H1 (cell line): ENCODE data around the gene EPHA1. TPM values are rescaled to one million over a fixed set of nuclear protein-coding genes. Genes with fewer than 3 reads are reported as not detected.

Experiments
- CTCF ChIA-PET: fragments of 300-600 bp; sonication (Branson Sonifier 250); formaldehyde crosslinking; loops from one replicate; lab custom pipeline; 2021; ENCODE audit not compliant: partially characterized antibody; lab: Charles Lee
- POLR2A ChIA-PET: fragments of 300-600 bp; sonication (Branson Sonifier 250); formaldehyde crosslinking; loops from one replicate; lab custom pipeline; 2021; ENCODE audit warnings: inconsistent platforms; ENCODE audit not compliant: partially characterized antibody; lab: Charles Lee
- DNase-seq, 2 experiments: peaks; one replicate each; pipeline versions ENCODE4 v3.0.0 to v3.0.0-alpha.2; 2010 to 2022; ENCODE audit warnings: low spot score in 2 of 2, low read depth in 1 of 2, mixed read lengths in 1 of 2
- FAIRE-seq: peaks from 2 replicates; lab custom pipeline; 2011; peaks lifted over from hg19 to GRCh38; lab: Jason Lieb, UNC
- H2AFZ ChIP-seq: 2 replicates; pipeline ENCODE4 v1.8.1; 2012; ENCODE audit warnings: low read length, inconsistent platforms
- H2AK5ac ChIP-seq: 2 replicates; pipeline ENCODE4 v1.6.1; 2013; ENCODE audit warnings: low read depth, low read length
- H2BK120ac ChIP-seq: replicated peaks from 2 replicates; pipeline ENCODE3; 2013; ENCODE audit warnings: low read depth, low read length, inconsistent platforms
- H2BK12ac ChIP-seq: 2 replicates; pipeline ENCODE4 v1.6.1; 2013; ENCODE audit warnings: low read depth, low read length
- H2BK15ac ChIP-seq: 2 replicates; pipeline ENCODE4 v1.6.1; 2013; ENCODE audit warnings: low read length
- H2BK20ac ChIP-seq: 2 replicates; pipeline ENCODE4 v1.6.1; 2013; ENCODE audit warnings: low read length
- H2BK5ac ChIP-seq: 2 replicates; pipeline ENCODE4 v1.6.1; 2013; ENCODE audit warnings: low read depth, low read length
- H3K14ac ChIP-seq: 2 replicates; pipeline ENCODE4 v1.6.1; 2013; ENCODE audit warnings: inconsistent platforms; ENCODE audit not compliant: insufficient read length
- H3K18ac ChIP-seq: 2 replicates; pipeline ENCODE4 v1.6.1; 2013; ENCODE audit warnings: low read length; ENCODE audit errors: extremely low read depth
- H3K23ac ChIP-seq: 2 replicates; pipeline ENCODE4 v1.6.1; 2013; ENCODE audit warnings: inconsistent platforms; ENCODE audit not compliant: insufficient read length
- H3K23me2 ChIP-seq: 2 replicates; pipeline ENCODE4 v1.6.1; 2013; ENCODE audit warnings: low read depth, low read length
- H3K27ac ChIP-seq: 2 replicates; pipeline ENCODE4 v1.6.1; 2011; ENCODE audit warnings: low read depth, low read length, inconsistent platforms
- H3K27me3 ChIP-seq, 4 experiments: replicated peaks in 1 of 4; 1 replicate in 1 of 4; 2 replicates in 3 of 4; pipeline versions ENCODE4 v1.6.1 to v1.8.1; 2011 to 2013; ENCODE audit warnings: low read length in 3 of 4, mild to moderate bottlenecking in 3 of 4, inconsistent platforms in 2 of 4, mixed read lengths in 2 of 4, moderate library complexity in 1 of 4; ENCODE audit not compliant: control insufficient read depth in 3 of 4, insufficient read depth in 3 of 4; ENCODE audit errors: extremely low read depth in 1 of 4
- H3K36me3 ChIP-seq, 4 experiments: 2 replicates each; pipeline versions ENCODE4 v1.6.1 to v1.8.1; 2011 to 2013; ENCODE audit warnings: mild to moderate bottlenecking in 4 of 4, low read length in 3 of 4, moderate library complexity in 2 of 4, control low read depth in 1 of 4, inconsistent platforms in 1 of 4; ENCODE audit not compliant: insufficient read depth in 4 of 4, control insufficient read depth in 2 of 4
- H3K4ac ChIP-seq: replicated peaks from 2 replicates; pipeline ENCODE3; 2013; ENCODE audit warnings: low read length, low read depth, mixed read lengths, inconsistent platforms; ENCODE audit not compliant: insufficient read length
- H3K4me1 ChIP-seq, 4 experiments: replicated peaks in 1 of 4; 1 replicate in 1 of 4; 2 replicates in 3 of 4; pipeline versions ENCODE4 v1.6.1 to v1.8.1; 2011 to 2013; ENCODE audit warnings: low read length in 3 of 4, inconsistent platforms in 2 of 4, mixed read lengths in 1 of 4; ENCODE audit not compliant: insufficient read depth in 4 of 4, control insufficient read depth in 3 of 4
- H3K4me2 ChIP-seq, 2 experiments: 2 replicates each; pipeline versions ENCODE4 v1.6.1 to v1.8.1; 2011 to 2013; ENCODE audit warnings: low read depth in 2 of 2, low read length in 2 of 2, control low read depth in 1 of 2, inconsistent platforms in 1 of 2, mild to moderate bottlenecking in 1 of 2; ENCODE audit not compliant: insufficient read depth in 1 of 2
- H3K4me3 ChIP-seq, 4 experiments: fragments of 200-600, 300-600 bp in 1 of 4; sonication (generic), shearing (Covaris generic), sonication (Bioruptor Twin) in 1 of 4; 2 replicates each; pipeline versions ENCODE4 v1.5.1 to v1.8.1; 2011 to 2016; ENCODE audit warnings: low read length in 4 of 4, low read depth in 3 of 4, control low read depth in 2 of 4, inconsistent platforms in 2 of 4, mild to moderate bottlenecking in 2 of 4, mixed read lengths in 1 of 4, moderate library complexity in 1 of 4; ENCODE audit not compliant: insufficient read depth in 2 of 4; ENCODE audit errors: extremely low read depth in 1 of 4
- H3K56ac ChIP-seq: replicated peaks from 2 replicates; pipeline ENCODE3; 2013; ENCODE audit warnings: low read depth, mild to moderate bottlenecking, mixed read lengths, low read length, inconsistent platforms; ENCODE audit not compliant: insufficient read length
- H3K79me1 ChIP-seq: 2 replicates; pipeline ENCODE4 v1.6.1; 2013; ENCODE audit warnings: low read depth, low read length, control low read depth
- H3K79me2 ChIP-seq, 2 experiments: 2 replicates each; pipeline versions ENCODE4 v1.6.1 to v1.8.1; 2012 to 2013; ENCODE audit warnings: low read length in 2 of 2, mild to moderate bottlenecking in 2 of 2, inconsistent platforms in 1 of 2; ENCODE audit not compliant: insufficient read depth in 2 of 2, control insufficient read depth in 1 of 2
- H3K9ac ChIP-seq, 4 experiments: replicated peaks in 1 of 4; 1 replicate in 1 of 4; 2 replicates in 3 of 4; pipeline versions ENCODE4 v1.6.1 to v1.8.1; 2011 to 2013; ENCODE audit warnings: low read depth in 3 of 4, low read length in 3 of 4, control low read depth in 2 of 4, mild to moderate bottlenecking in 2 of 4, moderate library complexity in 2 of 4, inconsistent platforms in 1 of 4; ENCODE audit errors: extremely low read depth in 1 of 4
- H3K9me3 ChIP-seq, 2 experiments: 2 replicates each; pipeline versions ENCODE4 v1.6.1 to v1.8.1; 2012 to 2013; ENCODE audit warnings: mild to moderate bottlenecking in 2 of 2, moderate library complexity in 2 of 2, control low read depth in 1 of 2, inconsistent platforms in 1 of 2, low read depth in 1 of 2, low read length in 1 of 2, mixed read lengths in 1 of 2; ENCODE audit not compliant: insufficient read depth in 2 of 2
- H4K20me1 ChIP-seq, 2 experiments: replicated peaks in 1 of 2; 2 replicates each; pipeline versions ENCODE3 to v1.8.1; 2011 to 2013; ENCODE audit warnings: inconsistent platforms in 2 of 2, low read length in 2 of 2, mild to moderate bottlenecking in 1 of 2; ENCODE audit not compliant: insufficient read depth in 2 of 2, control insufficient read depth in 1 of 2
- H4K5ac ChIP-seq: 2 replicates; pipeline ENCODE4 v1.6.1; 2013; ENCODE audit warnings: low read length, low read depth, mixed read lengths, inconsistent platforms; ENCODE audit not compliant: insufficient read length
- H4K8ac ChIP-seq: 2 replicates; pipeline ENCODE4 v1.8.0; 2013; ENCODE audit warnings: mild to moderate bottlenecking, moderate library complexity, low read length, inconsistent platforms; ENCODE audit not compliant: insufficient read depth; ENCODE audit errors: extremely low read depth
- H4K91ac ChIP-seq: replicated peaks from 2 replicates; pipeline ENCODE3; 2013; ENCODE audit warnings: low read length, mixed read lengths, inconsistent platforms; ENCODE audit not compliant: insufficient read length
- ASH2L ChIP-seq: fragments of 200-600, 300-600 bp; sonication (generic); IDR thresholded peaks from one replicate; pipeline ENCODE4 v1.7.1; 2017; ENCODE audit warnings: low read length
- BRCA1 ChIP-seq: IDR thresholded peaks from 2 replicates; pipeline ENCODE4 v1.6.1; 2012; ENCODE audit warnings: low read depth, low read length, improper control_type of control experiment
- CEBPB ChIP-seq: IDR thresholded peaks from 2 replicates; pipeline ENCODE4 v1.6.1; 2012; ENCODE audit warnings: low read depth, low read length
- CHD1 ChIP-seq: IDR thresholded peaks from 2 replicates; pipeline ENCODE4 v1.6.1; 2012; ENCODE audit warnings: low read depth, low read length, improper control_type of control experiment
- EGR1 ChIP-seq: IDR thresholded peaks from 2 replicates; pipeline ENCODE4 v1.6.1; 2011; ENCODE audit warnings: low read depth, low read length, borderline replicate concordance
- GABPA ChIP-seq: IDR thresholded peaks from 2 replicates; pipeline ENCODE4 v1.6.1; 2011; ENCODE audit warnings: mild to moderate bottlenecking, low read length, moderate library complexity, borderline replicate concordance; ENCODE audit not compliant: insufficient read depth
- SP1 ChIP-seq: IDR thresholded peaks from 2 replicates; pipeline ENCODE4 v1.6.1; 2011; ENCODE audit warnings: low read depth, low read length
- SP2 ChIP-seq: IDR thresholded peaks from 2 replicates; pipeline ENCODE4 v1.6.1; 2012; ENCODE audit warnings: mild to moderate bottlenecking, low read length, inconsistent platforms
- SUZ12 ChIP-seq: fragments of 200-600 bp; sonication (generic); IDR thresholded peaks from 2 replicates; pipeline ENCODE4 v1.6.1; 2012; ENCODE audit warnings: mild to moderate bottlenecking, inconsistent platforms, low read length, moderate library complexity, mixed read lengths
- TAF1 ChIP-seq: IDR thresholded peaks from 2 replicates; pipeline ENCODE4 v1.6.1; 2011; ENCODE audit warnings: mild to moderate bottlenecking, low read depth, low read length
- ZNF274 ChIP-seq: IDR thresholded peaks from 2 replicates; pipeline ENCODE4 v1.7.0; 2012; ENCODE audit warnings: low read length, borderline replicate concordance; ENCODE audit errors: extremely low read depth
- WGBS, 2 experiments: shearing (Covaris generic) in 1 of 2; methylation state at CpG; one replicate each; pipeline versions ENCODE4 v1.1.6 to v1.1.7; 2013 to 2015; ENCODE audit warnings: low lambda C conversion rate in 2 of 2, mixed read lengths in 2 of 2, inconsistent platforms in 1 of 2, low coverage in 1 of 2, missing lambda C conversion rate in 1 of 2; ENCODE audit not compliant: insufficient replicate concordance in 2 of 2, insufficient coverage in 1 of 2, insufficient read length in 1 of 2; ENCODE audit errors: extremely low coverage in 1 of 2, missing lambda C conversion rate in 1 of 2; 5-methylcytosine and 5-hydroxymethylcytosine counted together
- polyA plus RNA-seq, 7 experiments: library from polyadenylated mRNA; depleted of rRNA in 3 of 7; stranded (reverse) in 5 of 7; unstranded in 2 of 7; fragments of >200 nt in 5 of 7; fragments of 200-250 nt in 2 of 7; gene quantifications; 1 replicate in 5 of 7; 2 replicates in 1 of 7; 4 replicates in 1 of 7; pipeline versions ENCODE4 v1.2.1 to v1.2.3, GENCODE V29; 2011 to 2013; ENCODE audit warnings: missing spikeins in 2 of 7, mixed read lengths in 2 of 7
- total RNA-seq: library from RNA; stranded (reverse); fragmentation: NEBNext Ultra II Directional; extraction: Animal tissue kit (Norgen Biotek cat#: 25700); gene quantifications from 2 replicates; pipeline ENCODE4 v1.2.1, GENCODE V29; 2021

Gene EPHA1
- total and polyA plus RNA-seq, 2 of the 8 experiments (the other 6 are each of a cell fraction or from before 2014, with no cell fraction given): 86.5 to 133 TPM

DNA sequence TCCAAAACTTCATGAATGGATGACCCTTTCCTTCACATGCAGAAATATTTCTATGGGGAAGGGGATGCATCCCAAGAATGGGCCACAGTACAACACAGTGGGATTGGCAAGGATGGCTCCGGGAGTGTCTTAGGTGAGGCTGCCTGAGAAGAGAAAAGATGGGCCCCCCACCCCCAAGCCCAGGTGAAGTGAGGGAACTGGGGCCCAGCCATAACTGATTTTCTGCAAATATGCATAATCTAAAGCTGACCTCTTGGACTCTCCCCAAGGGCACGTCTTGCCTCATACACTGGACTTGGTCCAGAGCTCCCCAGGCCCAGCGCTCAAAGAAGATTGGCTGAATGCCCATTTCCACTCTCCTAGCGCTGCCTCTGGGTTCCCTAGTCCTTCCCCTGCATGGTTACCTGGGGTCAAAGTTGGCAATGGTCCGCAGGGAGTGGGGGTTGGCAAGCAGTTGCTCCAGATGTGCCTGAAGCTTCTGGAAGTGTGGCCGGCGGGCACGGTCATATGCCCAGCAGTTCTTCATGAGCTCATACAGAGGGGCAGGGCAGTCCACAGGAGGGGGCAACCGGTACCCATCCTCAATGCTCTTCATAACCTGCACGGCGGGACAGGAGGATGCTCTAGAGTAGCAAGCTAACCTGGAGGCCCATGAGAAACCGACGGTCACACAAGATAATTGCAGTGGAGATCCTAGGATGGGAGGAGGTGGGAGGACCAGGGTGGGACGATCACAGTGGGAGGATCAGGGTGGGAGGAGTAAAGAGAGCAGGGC, 15.2 kb downstream of the EPHA1 start:
- FAIRE-seq: no peak
- Histone ChIP-seq H3K23me2 (no peaks in the 10 kb centered on the region), H3K27me3 (no peaks in the 10 kb centered on the region), H3K9ac (no peak overlapping the region), H4K5ac (no peak overlapping the region), H2BK5ac (no peak overlapping the region), H2BK12ac (no peak overlapping the region), H4K91ac (no peak overlapping the region), H2BK120ac (no peak overlapping the region), H2BK15ac (no peak overlapping the region), H2BK20ac (no peak overlapping the region), H3K4ac (no peak overlapping the region), H3K14ac (no peak overlapping the region), H3K56ac (no peak overlapping the region), H3K4me3 (no peak overlapping the region), H2AK5ac (no peak overlapping the region), H2AFZ (no peak overlapping the region), H3K27ac (no peak overlapping the region), H3K18ac (no peak overlapping the region), H3K79me1 (peaks cover 6% of the 10 kb centered on the region), H3K4me1 (no peaks in the 10 kb centered on the region; a peak in 1 of 7 replicates), H3K36me3 (peaks cover 45 to 94% (median 88%) of the 10 kb centered on the region in 4 experiments), H3K9me3 (no peaks in the 10 kb centered on the region), H3K4me2 (no peak overlapping the region), H4K20me1 (peaks cover 29 to 45% of the 10 kb centered on the region in 2 experiments), H4K8ac (no peak overlapping the region), H3K79me2 (no peaks in the 10 kb centered on the region), H3K23ac (no peak overlapping the region)
- WGBS, 2 experiments: 93% methylated on average over 13 of the region's 14 CpGs; no CpG with 5 or more reads in 1 of the 2 experiments
- CTCF ChIA-PET: interaction anchor here (0.9 to 23.5 kb wide), 7 partner anchors 13 to 110 kb away, joined by 3 to 359 read pairs (median 18); partner anchors contain the start of genes EPHA1 and ZYX
- no peak for DNase-seq
- TF ChIP-seq CHD1 (no peak), ZNF274 (no peak), EGR1 (no peak), BRCA1 (no peak), SUZ12 (no peak), ASH2L (no peak), SP1 (no peak), TAF1 (no peak), SP2 (no peak), GABPA (no peak), CEBPB (no peak)
- POLR2A ChIA-PET: interaction anchor here (0.6 to 25.2 kb wide), 9 partner anchors 10 to 517 kb away, joined by 3 to 518 read pairs (median 5); partner anchors contain the start of genes EPHA1, FAM131B and ZYX
